GM19238 (cell line): ENCODE measurements around the gene CLMP.

Experiments
- DNase-seq: peaks from one replicate; pipeline ENCODE4 v3.0.0; 2011; ENCODE audit warnings: low spot score; ENCODE audit not compliant: insufficient read length

CLMP gene, protein sequence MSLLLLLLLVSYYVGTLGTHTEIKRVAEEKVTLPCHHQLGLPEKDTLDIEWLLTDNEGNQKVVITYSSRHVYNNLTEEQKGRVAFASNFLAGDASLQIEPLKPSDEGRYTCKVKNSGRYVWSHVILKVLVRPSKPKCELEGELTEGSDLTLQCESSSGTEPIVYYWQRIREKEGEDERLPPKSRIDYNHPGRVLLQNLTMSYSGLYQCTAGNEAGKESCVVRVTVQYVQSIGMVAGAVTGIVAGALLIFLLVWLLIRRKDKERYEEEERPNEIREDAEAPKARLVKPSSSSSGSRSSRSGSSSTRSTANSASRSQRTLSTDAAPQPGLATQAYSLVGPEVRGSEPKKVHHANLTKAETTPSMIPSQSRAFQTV

DNA sequence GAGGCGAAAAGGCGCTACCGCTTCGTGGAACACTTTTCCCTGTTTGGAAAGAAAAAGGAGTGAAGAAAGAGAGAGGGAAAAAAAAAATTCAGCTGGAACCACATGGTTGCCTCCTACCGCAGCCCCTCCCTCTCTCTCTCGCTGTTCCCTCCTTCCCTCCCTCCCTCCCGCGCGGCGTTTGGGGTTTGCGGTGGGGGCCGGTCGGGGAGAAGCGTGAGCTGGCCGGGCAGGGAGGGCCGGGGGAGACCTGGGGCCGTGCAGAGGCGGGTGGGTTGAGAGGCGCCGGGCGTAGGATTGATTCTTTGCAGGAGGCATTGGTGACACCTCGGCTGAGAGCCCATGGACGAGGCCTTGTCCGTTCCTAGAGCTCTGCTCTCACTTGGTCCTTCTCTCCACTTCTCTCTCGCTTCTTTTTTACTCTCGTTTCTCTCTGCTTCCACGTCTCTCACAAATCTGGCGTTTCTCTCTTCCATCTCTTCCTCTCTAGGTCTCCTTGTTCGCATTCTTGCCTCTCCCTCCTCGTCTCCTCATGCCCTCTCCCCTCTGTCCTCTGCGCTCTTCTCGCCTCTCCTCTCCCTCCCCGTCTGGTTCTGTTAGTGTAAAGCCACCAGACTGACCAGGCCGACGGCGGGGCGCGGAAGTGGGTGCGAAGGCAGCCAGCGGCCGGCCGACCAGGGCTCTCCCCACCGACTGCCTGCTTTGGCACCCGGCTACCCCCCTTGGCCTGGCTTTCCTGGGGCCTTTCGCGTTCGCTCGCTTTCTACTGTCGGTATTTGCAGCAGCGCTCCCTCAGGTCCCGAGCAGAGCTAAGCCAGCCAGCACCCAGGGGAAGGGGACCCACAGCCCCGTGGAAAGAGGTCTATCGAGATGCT lies at the start of gene CLMP:
CLMP (minus strand) TSS at position 61 of the 872 bp plus-strand sequence. CDS start 308 bp downstream, outside the sequence.
- no peak for DNase-seq

DNA sequence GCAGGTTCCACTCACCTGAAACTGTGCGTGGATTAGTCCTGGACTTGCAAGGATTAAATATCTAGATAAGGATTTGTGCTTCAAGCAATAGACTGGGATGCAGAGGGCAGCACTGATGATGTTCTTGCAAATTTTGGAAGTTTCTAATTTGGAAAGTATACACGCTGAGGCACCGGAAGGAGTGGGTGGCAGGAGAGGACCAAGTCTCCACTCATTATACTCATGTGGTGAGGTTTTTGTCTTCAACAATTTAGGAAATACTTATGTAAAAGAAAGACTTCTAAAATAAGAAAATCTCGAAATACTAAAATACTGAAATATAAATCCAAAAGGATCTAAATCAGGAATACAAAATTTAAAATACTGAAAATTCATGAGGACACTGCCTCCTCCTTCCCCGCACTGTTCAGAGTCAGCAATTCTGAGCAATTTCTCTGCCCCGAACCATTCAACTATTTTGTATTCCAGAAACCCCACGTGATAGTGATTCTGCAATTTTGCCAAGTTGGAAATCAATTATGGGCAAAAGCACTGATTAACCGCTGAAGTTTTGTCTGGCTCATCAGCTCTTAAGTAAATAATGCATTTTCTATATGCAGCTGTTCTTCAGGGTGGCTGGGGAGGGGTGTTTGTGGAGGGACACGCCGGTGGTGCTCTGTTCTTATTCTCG lies 47.0 kb upstream of the CLMP start:
- DNase-seq = no peak

DNA sequence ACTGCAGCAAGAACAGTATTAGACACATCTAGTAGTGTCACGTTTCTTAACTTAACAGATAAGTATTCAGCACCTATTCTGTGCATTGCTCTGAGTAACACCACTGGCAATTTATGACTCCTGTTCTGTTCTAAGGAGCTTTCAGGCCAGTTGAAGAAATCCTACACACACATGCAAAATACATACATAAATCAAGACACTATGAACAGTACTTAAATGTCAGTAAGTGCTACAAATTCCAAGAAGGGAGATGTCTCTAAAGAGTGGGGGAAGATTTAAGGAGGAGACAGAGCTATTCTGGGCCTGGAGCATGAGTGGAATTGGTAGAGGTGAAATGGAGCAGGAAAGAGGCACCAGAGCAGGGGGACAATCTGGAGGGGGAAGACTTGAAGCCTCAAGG lies 46.2 kb upstream of the CLMP start:
- DNase-seq = no peak

DNA sequence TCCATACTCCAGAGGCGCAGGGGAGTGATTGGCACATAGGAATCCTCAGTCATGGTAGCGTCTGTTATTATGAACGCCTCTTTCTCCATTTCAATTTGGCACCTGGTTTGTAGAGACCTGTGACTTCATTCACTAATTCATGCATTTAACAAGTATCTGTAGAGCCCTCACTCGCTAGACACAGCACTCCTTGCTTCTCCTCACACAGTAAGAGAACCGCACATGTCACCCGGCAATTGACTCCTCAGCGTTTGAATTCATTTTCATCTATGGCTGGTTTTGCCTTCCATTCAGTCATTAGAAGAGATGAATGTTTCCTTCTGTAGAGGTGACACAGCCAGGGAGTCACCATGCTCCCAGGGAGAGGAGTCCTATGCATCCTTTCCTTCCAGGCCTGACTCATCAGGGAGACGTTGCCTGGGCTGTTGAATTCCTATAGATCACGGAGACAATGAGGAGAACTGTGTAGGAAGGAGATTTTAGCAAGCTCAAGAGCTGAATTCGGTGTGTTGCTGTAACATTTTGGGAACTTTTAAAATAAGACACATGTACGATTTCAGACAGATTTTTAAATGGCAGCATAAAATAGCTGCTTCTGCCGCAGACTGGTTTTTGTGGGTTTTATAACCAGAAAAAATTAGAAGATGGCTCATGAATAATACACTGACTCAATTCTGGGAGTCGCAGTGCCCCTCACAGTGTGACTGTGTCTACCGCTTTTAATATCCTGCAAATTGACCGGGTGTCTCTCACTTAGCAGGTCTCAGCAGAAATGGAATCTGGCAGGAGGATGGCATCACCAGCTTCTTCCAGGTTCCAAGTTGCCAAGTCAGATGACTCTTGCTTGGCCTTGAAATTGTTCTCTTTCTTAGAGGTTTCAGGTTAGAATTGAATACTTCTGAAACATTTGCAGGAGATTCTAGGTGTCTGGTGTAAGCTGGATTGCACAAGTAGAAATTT lies 44.4 kb upstream of the CLMP start:
- no peak for DNase-seq

DNA sequence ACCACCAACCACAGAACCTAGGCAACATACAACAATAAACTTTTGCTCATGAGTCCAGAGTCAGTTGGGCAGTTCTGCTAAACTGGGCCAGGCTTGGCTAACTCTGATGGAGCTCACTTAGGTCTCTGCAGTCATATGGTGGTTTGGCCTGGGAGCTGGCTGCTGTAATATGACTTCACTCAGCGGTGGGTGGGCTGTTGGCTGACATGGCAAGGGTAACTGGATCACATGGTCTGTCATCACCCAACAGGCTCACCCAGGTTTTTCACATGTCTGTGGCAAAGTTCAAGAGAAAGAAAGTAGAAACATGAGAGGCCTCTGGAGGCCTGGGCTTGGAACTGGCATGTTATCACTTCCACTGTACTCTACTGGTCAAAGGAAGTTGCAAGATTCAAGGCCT lies 43.2 kb upstream of the CLMP start:
- no peak for DNase-seq

DNA sequence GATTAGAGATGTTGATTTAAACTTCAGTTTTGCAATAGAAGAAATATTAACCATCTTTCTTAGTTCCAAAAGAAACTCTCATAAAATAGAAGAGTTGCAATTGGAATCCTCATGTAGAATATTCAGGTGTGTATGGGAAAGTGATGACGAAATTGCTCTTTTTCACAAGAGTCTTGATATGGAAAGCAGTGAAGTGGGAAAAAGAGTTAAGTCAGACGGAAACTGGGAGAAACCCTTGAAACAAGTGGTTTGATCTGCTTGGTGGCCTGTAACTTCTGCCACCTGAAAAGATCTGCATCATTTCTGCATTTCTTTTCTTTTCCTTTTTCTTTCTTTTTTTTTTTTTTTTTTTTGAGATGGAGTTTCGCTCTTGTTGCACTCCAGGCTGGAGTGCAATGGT lies 41.8 kb upstream of the CLMP start:
- DNase-seq = no peak

DNA sequence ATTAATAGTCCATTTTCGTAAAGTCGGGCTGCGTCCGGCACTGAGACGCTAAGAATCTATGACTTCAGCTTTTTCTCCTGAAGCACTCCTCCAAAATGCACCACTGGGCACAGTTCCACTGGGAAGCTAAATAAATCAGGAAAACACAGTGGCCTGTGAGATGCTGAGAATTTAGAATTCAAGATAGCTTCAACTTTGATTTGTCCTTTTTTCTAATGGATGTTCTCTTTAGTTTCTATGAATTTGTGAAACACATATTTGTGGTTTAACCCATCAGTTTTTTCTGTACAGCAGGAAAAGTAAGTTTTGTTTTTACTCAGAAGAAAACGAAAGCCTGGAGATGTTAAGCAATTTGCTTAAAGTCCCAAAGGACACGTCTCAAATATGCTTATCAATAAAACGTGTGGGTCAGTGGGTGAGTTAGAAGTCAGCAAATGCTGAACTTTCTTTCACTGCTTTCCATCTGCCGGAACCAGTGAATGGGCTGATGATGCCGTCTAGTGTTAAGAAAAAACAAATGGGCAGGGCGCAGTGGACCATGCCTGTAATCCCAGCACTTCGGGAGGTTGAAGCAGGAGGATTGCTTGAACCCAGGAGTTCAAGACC lies 40.7 kb upstream of the CLMP start:
- DNase-seq = no peak

DNA sequence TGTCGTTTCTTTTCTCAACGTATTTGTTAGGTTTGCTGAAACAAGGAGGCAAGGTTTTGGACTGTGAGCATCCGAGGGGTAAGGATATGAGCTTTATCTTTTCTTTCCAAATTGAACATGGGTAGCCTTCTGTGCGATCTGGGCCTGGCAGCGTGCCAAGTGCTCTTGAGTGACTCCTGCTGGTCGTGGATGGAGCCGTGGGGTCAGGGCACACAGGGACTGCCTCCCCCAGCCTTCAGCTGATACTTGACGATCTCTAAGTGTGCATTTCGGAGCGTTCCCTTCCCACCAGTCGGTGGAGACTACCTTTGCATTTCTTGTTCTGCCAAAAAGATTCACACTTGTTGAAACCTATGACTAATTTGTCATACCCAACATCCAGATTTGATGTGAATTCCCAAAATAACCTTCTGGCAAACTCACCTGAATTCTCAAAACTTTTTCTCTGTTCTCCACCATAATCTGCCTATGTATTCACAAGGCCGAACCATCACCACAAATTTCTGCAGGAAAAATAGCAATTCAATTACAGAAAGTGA lies 40.1 kb upstream of the CLMP start:
- DNase-seq = peak; percentile 10

DNA sequence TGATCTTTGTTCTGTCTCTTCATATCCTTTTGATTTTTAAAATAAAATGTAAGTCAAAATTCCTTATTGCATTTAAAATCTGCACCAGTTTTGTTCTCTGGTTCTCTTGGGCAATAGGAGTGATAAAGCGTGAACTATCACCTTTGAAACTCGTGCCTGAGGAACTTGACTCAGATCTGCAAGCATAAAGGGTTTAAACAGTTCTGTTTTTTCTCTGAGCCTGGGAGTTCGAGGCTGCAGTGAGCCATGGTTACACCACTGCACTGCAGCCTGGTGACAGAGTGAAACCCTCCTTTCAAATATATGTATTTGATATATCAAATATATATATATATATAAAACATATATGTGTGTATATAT lies 38.9 kb upstream of the CLMP start:
- DNase-seq = no peak

DNA sequence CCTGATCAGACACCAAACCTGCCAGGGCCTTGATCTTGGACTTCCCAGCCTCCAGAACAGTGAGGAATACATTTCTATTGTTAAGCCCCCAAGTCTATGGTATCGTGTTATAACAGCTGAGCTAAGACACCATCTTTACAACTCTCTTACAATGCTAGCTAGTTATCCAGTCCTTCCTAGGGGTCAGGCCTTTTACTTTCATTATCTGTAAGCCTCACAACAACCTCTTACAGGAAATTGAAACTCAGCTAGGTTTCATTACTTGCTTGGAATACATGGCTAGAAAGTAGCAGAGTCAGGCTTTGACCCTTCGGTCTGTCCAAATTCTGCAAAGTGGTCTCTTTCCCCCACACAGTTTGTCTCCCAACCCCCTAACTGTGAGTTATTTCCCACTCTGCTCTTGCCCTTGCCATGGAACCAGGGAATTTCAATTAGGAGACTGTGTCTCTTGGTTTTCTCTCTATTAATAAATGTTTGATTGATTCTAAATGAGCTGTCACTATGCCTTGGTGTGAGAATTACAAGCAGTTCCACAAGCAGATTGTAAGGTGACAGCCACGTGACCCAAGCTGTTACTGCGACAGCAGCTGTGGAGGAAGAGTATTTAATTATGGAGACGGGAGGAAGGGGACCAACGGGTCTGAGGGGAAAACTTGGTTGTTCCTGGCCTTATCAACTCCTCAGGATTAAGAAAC lies 38.4 kb upstream of the CLMP start:
- DNase-seq = peak; percentile 45

DNA sequence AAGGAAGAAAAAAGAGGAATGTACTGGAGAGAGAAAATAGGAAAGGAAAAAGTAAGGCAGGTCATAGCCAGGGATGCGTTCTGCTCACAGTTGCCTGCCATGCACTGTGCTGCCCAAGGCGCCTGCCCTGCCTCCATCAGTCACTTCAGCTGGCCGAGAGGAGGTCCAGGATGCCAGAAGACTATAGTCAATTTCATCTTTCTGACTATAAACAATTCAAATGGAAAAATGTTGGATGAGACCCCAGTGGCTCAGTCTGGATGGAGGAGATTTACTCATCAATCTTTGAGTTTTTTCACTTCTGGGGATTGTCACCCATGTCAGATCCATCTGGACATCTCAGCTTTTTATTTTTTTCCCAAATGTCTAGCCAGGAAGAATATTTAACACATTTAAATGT lies 36.7 kb upstream of the CLMP start:
- DNase-seq = no peak

DNA sequence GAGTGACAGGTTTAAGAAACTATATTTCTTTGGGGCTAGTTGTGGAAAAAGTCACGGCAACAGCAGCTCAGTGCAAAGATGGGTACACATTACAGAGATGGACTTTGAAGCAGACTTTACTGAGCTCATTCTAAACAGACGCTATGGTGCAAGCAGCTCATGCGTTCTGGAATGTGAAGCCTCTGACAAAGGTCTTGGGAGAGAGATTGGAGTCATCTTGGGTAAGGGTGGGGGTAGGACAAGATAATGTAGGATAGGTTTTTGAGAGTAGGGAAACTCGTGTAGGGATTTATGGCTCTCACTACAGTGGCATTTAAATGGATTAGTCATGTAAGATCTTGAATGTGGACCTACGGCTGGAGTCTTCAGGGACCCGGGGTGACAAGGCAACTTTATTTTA lies 36.2 kb upstream of the CLMP start:
- DNase-seq = no peak

DNA sequence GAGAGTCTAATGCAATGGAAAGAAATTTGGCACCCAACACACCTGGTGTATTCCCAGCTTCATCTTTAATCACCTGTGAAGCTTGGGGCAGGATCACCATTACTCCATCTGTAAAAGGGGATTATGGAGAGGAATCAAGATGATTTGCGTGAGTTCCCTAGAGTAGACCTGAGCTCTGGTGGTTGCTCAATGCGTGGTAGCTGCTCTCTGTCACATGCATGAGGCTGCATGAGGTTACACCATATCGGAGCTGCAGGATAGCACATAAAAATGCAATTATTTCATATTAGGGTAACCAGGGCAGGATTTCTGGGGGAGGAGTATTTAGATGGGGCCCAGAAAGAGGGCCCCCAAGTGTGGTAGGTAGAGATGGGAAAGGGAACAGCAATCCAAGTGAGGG lies 35.3 kb upstream of the CLMP start:
- DNase-seq = no peak

DNA sequence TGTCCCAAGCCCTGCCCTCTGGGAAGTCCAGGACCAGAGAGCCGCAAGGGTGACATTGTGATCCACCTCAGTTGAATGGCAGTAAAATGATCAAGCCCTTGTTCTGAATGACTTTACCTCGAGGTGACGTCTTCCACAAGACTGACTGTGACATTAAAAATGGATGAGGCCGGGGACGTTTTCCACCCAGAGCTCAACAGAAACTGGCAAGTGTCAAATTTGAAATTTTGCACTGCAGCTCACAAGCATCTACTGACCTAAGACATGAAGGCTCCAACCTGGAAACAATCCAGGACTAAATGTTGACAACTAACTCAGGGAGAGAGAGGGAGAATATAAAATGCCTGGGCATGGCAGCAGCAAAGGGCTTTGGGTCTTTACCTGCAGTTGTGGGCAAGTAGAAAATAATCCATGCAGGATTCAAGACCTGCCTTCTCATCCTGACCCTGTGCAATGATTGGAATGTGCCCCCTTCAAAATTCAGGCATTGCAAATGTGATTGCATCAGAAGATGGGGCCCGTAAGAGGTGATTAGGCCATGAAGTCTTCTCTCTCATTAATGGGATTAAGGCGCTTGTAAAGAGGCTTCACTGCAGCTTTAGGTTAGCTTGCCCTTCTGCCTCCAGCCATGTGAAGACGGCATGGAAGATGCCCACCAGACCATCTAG lies 33.6 kb upstream of the CLMP start:
- DNase-seq = no peak

DNA sequence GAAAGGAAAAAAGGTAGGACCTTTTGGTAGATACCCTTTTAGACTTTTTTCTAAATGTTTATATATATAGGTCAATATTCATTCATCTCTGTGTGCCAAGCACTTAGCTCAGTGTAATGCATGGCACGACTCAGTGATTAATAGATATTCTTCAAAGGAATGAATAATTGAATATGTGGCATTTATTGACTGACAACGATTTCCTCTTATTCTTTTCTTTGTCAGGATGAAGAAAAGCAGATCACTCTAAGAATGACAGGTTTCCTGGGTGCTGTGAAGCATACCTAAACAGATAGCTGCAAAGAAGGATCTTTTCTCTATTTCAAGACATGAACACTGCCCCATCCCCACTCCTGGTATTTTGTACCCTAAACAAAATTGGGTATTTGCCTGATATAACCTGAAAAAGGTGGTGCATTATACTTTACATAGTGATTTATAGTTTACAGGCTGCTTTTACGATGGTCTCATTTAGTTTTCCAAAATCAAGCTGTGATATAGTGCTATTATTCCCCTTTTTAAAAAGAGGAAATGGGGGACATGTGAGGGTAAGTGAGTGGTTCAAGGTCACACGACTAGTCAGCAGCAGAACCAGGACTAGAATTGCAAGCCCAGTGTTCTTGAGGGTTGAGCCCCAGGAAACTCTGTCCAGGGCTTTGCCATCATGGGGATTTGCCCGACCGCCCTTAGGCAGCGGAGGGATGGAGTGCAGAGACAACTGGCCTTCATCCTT lies 32.9 kb upstream of the CLMP start:
- DNase-seq = no peak

DNA sequence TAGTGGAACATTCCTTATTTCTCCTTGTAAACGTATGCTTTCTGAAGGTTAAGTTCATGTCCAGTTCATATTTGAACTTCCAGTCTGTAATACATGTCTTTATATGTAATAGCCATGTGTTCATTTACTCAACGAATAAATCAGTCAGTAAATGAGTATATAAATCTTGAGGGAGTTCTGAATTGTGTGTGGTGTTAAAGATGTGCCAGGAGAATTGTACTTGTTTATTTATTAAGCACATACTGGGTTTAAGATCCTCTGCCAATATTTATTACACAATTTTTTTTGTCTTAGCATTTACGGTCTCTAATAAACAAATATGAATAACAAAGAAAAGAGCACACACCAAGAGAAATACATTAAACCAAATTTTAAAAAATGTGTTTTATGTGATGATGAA lies 26.5 kb upstream of the CLMP start:
- DNase-seq = no peak

DNA sequence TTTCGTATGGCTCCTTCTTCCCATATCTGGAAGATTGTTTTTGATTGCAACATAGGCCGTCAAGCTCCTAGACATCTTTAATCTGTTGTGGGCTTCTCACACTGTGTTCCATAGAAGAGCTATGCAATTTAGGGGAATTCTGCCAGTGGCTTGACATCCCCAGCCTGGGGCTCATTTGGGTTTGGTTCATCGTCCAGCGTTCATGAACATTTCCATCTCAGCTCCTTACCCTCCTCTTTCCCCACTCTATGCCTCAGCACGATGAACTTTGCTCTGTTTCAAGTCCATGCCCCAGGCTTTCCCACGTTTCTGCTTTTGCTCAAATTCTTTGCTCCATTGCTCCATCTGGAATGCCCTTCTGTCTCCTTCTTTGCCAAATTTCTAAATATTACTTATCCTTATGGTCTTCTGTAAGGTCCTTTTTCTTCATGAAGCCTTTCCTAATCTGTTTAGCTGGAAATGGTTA lies 26.1 kb upstream of the CLMP start:
- DNase-seq = no peak

DNA sequence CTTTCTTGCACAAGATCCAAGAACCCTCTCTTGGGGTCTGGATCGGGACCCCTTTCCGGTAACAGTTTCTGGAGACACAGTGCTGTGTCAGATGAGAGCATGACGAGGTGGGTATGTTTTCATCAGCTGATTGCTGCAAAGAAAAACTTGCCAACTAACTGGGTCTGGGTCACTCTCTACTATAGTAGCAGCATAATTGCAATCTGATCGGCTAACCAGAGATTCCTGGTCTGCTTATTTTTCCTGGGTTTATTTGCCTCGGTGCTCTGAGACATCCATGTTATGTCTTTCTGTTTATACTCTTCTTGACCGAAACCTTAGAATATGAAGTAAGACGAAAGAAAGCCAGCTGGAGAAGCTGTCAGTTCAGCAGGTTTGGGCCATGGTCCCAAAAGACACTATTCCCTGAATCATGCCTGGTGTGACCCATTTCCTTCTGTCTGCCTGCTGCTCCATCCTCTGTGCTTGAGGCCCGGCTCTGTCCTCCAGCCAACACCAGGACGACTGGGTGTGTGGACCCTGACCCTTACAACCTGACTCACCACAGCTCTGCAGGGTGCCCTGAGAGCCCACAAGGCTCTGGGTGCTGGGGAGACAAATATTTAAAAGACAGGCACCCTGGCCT lies 24.1 kb upstream of the CLMP start:
- DNase-seq = no peak
